ENCODE measurements around the gene CDKN2B-AS1.

Gene CDKN2B-AS1

GRCh38 chr9:22008384-22008716 lies 13.8 kb downstream of the CDKN2B-AS1 start:
- no peak for DNase-seq

- peak; percentile 48 for DNase-seq
Observed at GRCh38 chr9:22008717-22009505, 14.3 kb downstream of the CDKN2B-AS1 start, which contains the start of gene CDKN2B. TSS of gene CDKN2B (minus strand) at chr9:22009305. CDS start at chr9:22008953, 352 bp downstream.

- no peak for DNase-seq
Observed at GRCh38 chr9:22009506-22009867, 14.9 kb downstream of the CDKN2B-AS1 start.

GRCh38 chr9:22010866-22011625 lies 16.5 kb downstream of the CDKN2B-AS1 start:
- no peak for DNase-seq

- no peak for DNase-seq
Observed at GRCh38 chr9:22022396-22022795, 27.8 kb downstream of the CDKN2B-AS1 start.

- DNase-seq = no peak
Observed at GRCh38 chr9:22026696-22027095, 32.1 kb downstream of the CDKN2B-AS1 start.

GRCh38 chr9:22028394-22028793 lies 33.8 kb downstream of the CDKN2B-AS1 start:
- no peak for DNase-seq

- DNase-seq = no peak
Observed at GRCh38 chr9:22029231-22029630, 34.6 kb downstream of the CDKN2B-AS1 start.

GRCh38 chr9:22030101-22030598 lies 35.6 kb downstream of the CDKN2B-AS1 start:
- no peak for DNase-seq

- no peak for DNase-seq
Observed at GRCh38 chr9:22031655-22032411, 37.2 kb downstream of the CDKN2B-AS1 start.

GRCh38 chr9:22033012-22033630 lies 38.5 kb downstream of the CDKN2B-AS1 start:
- DNase-seq = no peak

GRCh38 chr9:22035591-22036011 lies 41.0 kb downstream of the CDKN2B-AS1 start:
- no peak for DNase-seq

GRCh38 chr9:22036866-22037626 lies 42.5 kb downstream of the CDKN2B-AS1 start:
- DNase-seq = no peak

GRCh38 chr9:22037954-22038690 lies 43.5 kb downstream of the CDKN2B-AS1 start:
- no peak for DNase-seq

GRCh38 chr9:22039258-22039657 lies 44.7 kb downstream of the CDKN2B-AS1 start:
- DNase-seq = no peak

- no peak for DNase-seq
Observed at GRCh38 chr9:22040760-22041159, 46.2 kb downstream of the CDKN2B-AS1 start.

- DNase-seq = no peak
Observed at GRCh38 chr9:22041344-22041743, 46.8 kb downstream of the CDKN2B-AS1 start.

GRCh38 chr9:22041775-22042174 lies 47.2 kb downstream of the CDKN2B-AS1 start:
- no peak for DNase-seq

GRCh38 chr9:22043928-22044327 lies 49.3 kb downstream of the CDKN2B-AS1 start:
- DNase-seq = no peak

GRCh38 chr9:22044583-22044982 lies 50.0 kb downstream of the CDKN2B-AS1 start:
- DNase-seq = no peak

- DNase-seq = no peak
Observed at GRCh38 chr9:22045423-22045822, 50.8 kb downstream of the CDKN2B-AS1 start.
